Transverse colon (tissue), 4 donors: Measurements from ENCODE around the gene SCGB1C1. TPM values are rescaled to one million over a fixed set of nuclear protein-coding genes. Genes with fewer than 3 reads are reported as not detected.
A peak's percentile ranks its signal among the peaks of the same experiment; 100 is the strongest.

ENCODE experiments used
- DNase-seq: peaks from one replicate; pipeline ENCODE4 v3.0.0-alpha.2; 2019
- H3K27ac ChIP-seq, 4 donors: fragments of 200-600 bp; sonication (generic); 2 replicates each; pipeline ENCODE4 v1.5.1; 2016 to 2018; ENCODE audit warnings: inconsistent platforms in 4 of 4
- H3K27me3 ChIP-seq: fragments of 200-600 bp; sonication (generic); 2 replicates; pipeline ENCODE4 v1.5.1; 2017; ENCODE audit warnings: inconsistent platforms
- H3K36me3 ChIP-seq, 4 donors: fragments of 200-600 bp; sonication (generic); 2 replicates each; pipeline ENCODE4 v1.5.1; 2017 to 2019; ENCODE audit warnings: inconsistent platforms in 4 of 4
- H3K4me1 ChIP-seq, 4 donors: fragments of 200-600 bp; sonication (generic); 2 replicates each; pipeline ENCODE4 v1.5.1; 2017 to 2020; ENCODE audit warnings: inconsistent platforms in 4 of 4
- H3K4me3 ChIP-seq, 4 donors: fragments of 200-600 bp; sonication (generic); 1 replicate in 1 of 4; 2 replicates in 3 of 4; pipeline versions ENCODE4 v1.5.1 to v1.6.1; 2017 to 2019; ENCODE audit warnings: inconsistent platforms in 4 of 4
- H3K9me3 ChIP-seq, 2 donors: fragments of 200-600 bp; sonication (generic); 2 replicates each; pipeline ENCODE4 v1.5.1; 2017 to 2019; ENCODE audit warnings: inconsistent platforms in 2 of 2
- CTCF ChIP-seq, 5 experiments: fragments of 200-600 bp in 3 of 5; fragments of 450-650 bp in 2 of 5; sonication (generic) in 3 of 5; IDR thresholded peaks; 1 replicate in 2 of 5; 2 replicates in 3 of 5; pipeline ENCODE4 v1.5.1; 2016 to 2017; ENCODE audit warnings: antibody characterized with exemption in 5 of 5, inconsistent platforms in 3 of 5, mild to moderate bottlenecking in 2 of 5, moderate library complexity in 1 of 5
- EP300 ChIP-seq: sonication (generic); formaldehyde crosslinking; IDR thresholded peaks from one replicate; pipeline ENCODE4 v1.6.1; 2017; ENCODE audit warnings: antibody characterized with exemption, low read depth
- POLR2A ChIP-seq: fragments of 450-650 bp; IDR thresholded peaks from one replicate; pipeline ENCODE4 v1.6.1; 2016; ENCODE audit warnings: antibody characterized with exemption, mild to moderate bottlenecking, moderate library complexity
- POLR2AphosphoS5 ChIP-seq, 3 donors: sonication (generic); formaldehyde crosslinking; IDR thresholded peaks; one replicate each; pipeline ENCODE4 v1.6.1; 2016; ENCODE audit warnings: antibody characterized with exemption in 3 of 3
- WGBS, 2 donors: methylation state at CpG; one replicate each; pipeline ENCODE4 v1.1.5; 2018; ENCODE audit warnings: low coverage in 1 of 2; 5-methylcytosine and 5-hydroxymethylcytosine counted together
- in situ Hi-C, 4 donors: fragments of 200-750 bp; cut with MboI; loops; one replicate each; pipeline versions ENCODE4 v1.15.0 to v1.15.1; 2017; ENCODE audit warnings: low sequenced_read_pairs in 3 of 4, low pct_ligation_motif_present in 1 of 4, low pct_unique_long_range_greater_than_20kb in 1 of 4
- intact Hi-C: fragments of 100-400 bp; cut with DNase I; formaldehyde crosslinking; loops from one replicate; pipeline ENCODE4 v1.15.1; 2023; ENCODE audit warnings: low total_unique reads
- total RNA-seq, 4 donors: library from RNA; depleted of rRNA; stranded (reverse); fragments of >200 nt; gene quantifications; one replicate each; pipeline ENCODE4 v1.1.0, GENCODE V29; 2016

The SCGB1C1 gene
- total RNA-seq, 4 donors from 2014 or later, result not detected

GRCh38 chr11:232783-233565 lies 40.1 kb downstream of the SCGB1C1 start:
- in situ Hi-C loops, result no loop called here
- Histone ChIP-seq H3K4me3 (no peak overlapping the region), H3K9me3 (no peaks in the 10 kb centered on the region), H3K4me1 (peaks cover 12 to 19% (median 14%) of the 10 kb centered on the region in 4 donors), H3K36me3 (no peaks in the 10 kb centered on the region), H3K27me3 (no peaks in the 10 kb centered on the region), H3K27ac (no peak overlapping the region)
- DNase-seq, result no peak
- TF ChIP-seq EP300, result no peak
- no peak for TF ChIP-seq POLR2A
- TF ChIP-seq POLR2AphosphoS5 (IDR thresholded peaks at IDR 0.05), result no peak
- TF ChIP-seq CTCF (IDR thresholded peaks at IDR 0.05), result no peak
- 91 to 96% methylated on average over 3 to 20 of the region's 20 CpGs for WGBS, 2 donors
- intact Hi-C loops, result no loop called here

GRCh38 chr11:235180-235579 lies 42.3 kb downstream of the SCGB1C1 start:
- Histone ChIP-seq H3K27me3 (no peaks in the 10 kb centered on the region), H3K9me3 (no peaks in the 10 kb centered on the region), H3K27ac (peak overlapping the region; percentile 94 to 99 (median 98)), H3K4me1 (peaks cover 17 to 28% (median 19%) of the 10 kb centered on the region in 4 donors), H3K4me3 (peak overlapping the region in 3 of 4 donors; percentile 68 to 97 (median 86)), H3K36me3 (no peaks in the 10 kb centered on the region)
- 80 to 83% methylated on average over 7 to 8 of the region's 8 CpGs for WGBS, 2 donors
- in situ Hi-C loops, result no loop called here
- intact Hi-C loops, result no loop called here
- TF ChIP-seq POLR2A, result no peak
- no peak for TF ChIP-seq EP300
- no peak for DNase-seq

GRCh38 chr11:235609-235996 lies 42.7 kb downstream of the SCGB1C1 start:
- Histone ChIP-seq H3K9me3 (no peaks in the 10 kb centered on the region), H3K4me1 (peaks cover 17 to 28% (median 19%) of the 10 kb centered on the region in 4 donors), H3K4me3 (peak overlapping the region; percentile 51 to 97 (median 77)), H3K27ac (peak overlapping the region; percentile 94 to 99 (median 98)), H3K36me3 (no peaks in the 10 kb centered on the region), H3K27me3 (no peaks in the 10 kb centered on the region)
- WGBS, 2 donors, result 1 to 2% methylated on average over 13 of the region's 13 CpGs
- DNase-seq, result no peak
- in situ Hi-C loops, result no loop called here
- intact Hi-C loops, result no loop called here
- no peak for TF ChIP-seq POLR2AphosphoS5 (IDR thresholded peaks at IDR 0.05)
- TF ChIP-seq EP300, result no peak
- TF ChIP-seq POLR2A, result no peak
- TF ChIP-seq CTCF (IDR thresholded peaks at IDR 0.05), result no peak

GRCh38 chr11:235997-236773 lies 43.3 kb downstream of the SCGB1C1 start, which contains the start of gene SIRT3:
Gene SIRT3, minus strand, starts transcription at chr11:236342. Its CDS starts 14 bp downstream, at chr11:236328.
- TF ChIP-seq CTCF (IDR thresholded peaks at IDR 0.05), result peak in 4 of 5 experiments; percentile 16 to 73 (median 46)
- peak; percentile 58 to 88 (median 83) for TF ChIP-seq POLR2AphosphoS5 (IDR thresholded peaks at IDR 0.05)
- no peak for TF ChIP-seq EP300
- TF ChIP-seq POLR2A, result peak; percentile 88
- DNase-seq, result peak; percentile 92
- peak within 1 kb of the TSS; percentile 68 to 100 (median 92) for H3K4me3 ChIP-seq
- peaks cover 17 to 28% (median 19%) of the 10 kb centered on the region in 4 donors for H3K4me1 ChIP-seq
- intact Hi-C loops (no loop called here), in situ Hi-C loops (no loop called here)
- peaks cover 0 to 5% (median 0%) of the 10 kb centered on the region in 4 donors for H3K36me3 ChIP-seq
- no peaks in the 10 kb centered on the region for H3K9me3 ChIP-seq
- H3K27me3 ChIP-seq, result no peaks in the 10 kb centered on the region
- WGBS, 2 donors, result 0 to 1% methylated on average over 4 to 23 of the region's 70 CpGs
- H3K27ac ChIP-seq, result peak within 1 kb of the TSS; percentile 94 to 99 (median 98)
